ENCODE data around the gene TMEM250. TPM values are rescaled to one million over a fixed set of nuclear protein-coding genes. Genes with fewer than 3 reads are reported as not detected.

Gene TMEM250
- total and polyA plus RNA-seq, 4 donors = 6.7 to 19.5 (median 17.2) TPM

DNA sequence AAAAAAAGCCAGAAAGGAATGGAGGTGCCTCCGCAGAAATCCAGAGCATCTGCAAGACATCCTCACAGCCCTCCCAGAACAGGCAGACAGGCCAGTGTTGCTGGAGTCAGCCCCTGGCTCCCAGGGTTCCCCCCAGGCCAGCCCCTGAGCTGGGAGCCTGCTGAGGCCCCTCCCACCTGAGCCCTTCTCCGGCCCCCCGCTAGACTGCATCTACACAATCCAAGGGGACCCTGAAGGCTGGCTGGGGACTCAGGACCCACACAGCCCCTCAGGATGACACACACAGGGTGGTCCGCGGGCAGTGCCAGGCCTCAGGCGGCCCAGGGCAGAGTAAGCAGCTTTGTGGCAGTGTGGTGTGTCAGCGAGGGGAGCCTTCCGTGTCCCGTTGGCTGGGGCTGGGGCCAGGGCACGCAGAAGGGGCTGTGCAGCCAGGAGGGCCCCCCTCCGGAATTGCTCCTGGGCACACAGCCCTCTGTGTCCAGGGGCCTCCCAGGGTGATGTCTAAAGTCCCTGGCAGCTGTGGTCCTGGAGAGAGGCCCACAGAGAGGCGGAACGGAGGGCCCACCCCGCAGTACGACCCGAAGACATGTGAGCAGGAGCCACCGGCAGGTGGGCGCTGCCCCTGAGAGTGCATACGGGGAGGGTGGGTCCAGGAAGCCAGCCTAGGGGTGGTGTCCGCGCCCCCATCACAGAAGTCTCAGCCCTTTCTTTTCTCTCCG, 2.9 kb downstream of the TMEM250 start:
- DNase-seq (ENCODE audit: low spot score) = no peak
- WGBS = 95% methylated on average over 22 of the region's 22 CpGs
- Histone ChIP-seq H3K4me3 (ENCODE audit: low read depth in 1 of 3, low read length in 3 of 3) (no peak overlapping the region), H3K27me3 (ENCODE audit: control insufficient read depth in 4 of 4, insufficient read depth in 4 of 4, low read length in 3 of 4) (no peaks in the 10 kb centered on the region), H3K9ac (ENCODE audit: low read depth in 1 of 2, low read length in 2 of 2) (no peak overlapping the region), H3K27ac (ENCODE audit: low read depth in 1 of 2, low read length in 2 of 2) (no peak overlapping the region), H3K36me3 (ENCODE audit: control insufficient read depth in 4 of 4, insufficient read depth in 3 of 4, low read depth in 1 of 4, low read length in 3 of 4) (peaks cover 0 to 5% (median 3%) of the 10 kb centered on the region in 4 donors), H3K9me3 (ENCODE audit: control insufficient read depth in 4 of 4, low read length in 3 of 4) (no peaks in the 10 kb centered on the region), H3K4me1 (ENCODE audit: control insufficient read depth in 4 of 4, insufficient read depth in 4 of 4, low read length in 3 of 4) (peaks cover 8 to 32% (median 23%) of the 10 kb centered on the region in 4 donors)
- TF ChIP-seq HNF4A (conservative IDR thresholded peaks at IDR 0.05) (no peak), EGR1 (IDR thresholded peaks at IDR 0.05; ENCODE audit: low read depth in 2 of 2) (no peak), JUND (IDR thresholded peaks at IDR 0.05) (no peak), TAF1 (conservative IDR thresholded peaks at IDR 0.05) (no peak), HNF4G (IDR thresholded peaks at IDR 0.05) (no peak), RXRA (IDR thresholded peaks at IDR 0.05) (no peak), FOXA1 (IDR thresholded peaks at IDR 0.05) (no peak)
- TF ChIP-seq, protein P1, sequence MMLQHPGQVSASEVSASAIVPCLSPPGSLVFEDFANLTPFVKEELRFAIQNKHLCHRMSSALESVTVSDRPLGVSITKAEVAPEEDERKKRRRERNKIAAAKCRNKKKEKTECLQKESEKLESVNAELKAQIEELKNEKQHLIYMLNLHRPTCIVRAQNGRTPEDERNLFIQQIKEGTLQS (IDR thresholded peaks at IDR 0.05) = no peak
- TF ChIP-seq, protein P2, sequence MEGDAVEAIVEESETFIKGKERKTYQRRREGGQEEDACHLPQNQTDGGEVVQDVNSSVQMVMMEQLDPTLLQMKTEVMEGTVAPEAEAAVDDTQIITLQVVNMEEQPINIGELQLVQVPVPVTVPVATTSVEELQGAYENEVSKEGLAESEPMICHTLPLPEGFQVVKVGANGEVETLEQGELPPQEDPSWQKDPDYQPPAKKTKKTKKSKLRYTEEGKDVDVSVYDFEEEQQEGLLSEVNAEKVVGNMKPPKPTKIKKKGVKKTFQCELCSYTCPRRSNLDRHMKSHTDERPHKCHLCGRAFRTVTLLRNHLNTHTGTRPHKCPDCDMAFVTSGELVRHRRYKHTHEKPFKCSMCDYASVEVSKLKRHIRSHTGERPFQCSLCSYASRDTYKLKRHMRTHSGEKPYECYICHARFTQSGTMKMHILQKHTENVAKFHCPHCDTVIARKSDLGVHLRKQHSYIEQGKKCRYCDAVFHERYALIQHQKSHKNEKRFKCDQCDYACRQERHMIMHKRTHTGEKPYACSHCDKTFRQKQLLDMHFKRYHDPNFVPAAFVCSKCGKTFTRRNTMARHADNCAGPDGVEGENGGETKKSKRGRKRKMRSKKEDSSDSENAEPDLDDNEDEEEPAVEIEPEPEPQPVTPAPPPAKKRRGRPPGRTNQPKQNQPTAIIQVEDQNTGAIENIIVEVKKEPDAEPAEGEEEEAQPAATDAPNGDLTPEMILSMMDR (IDR thresholded peaks at IDR 0.05; ENCODE audit: low read depth, low read length, missing input control) = no peak

DNA sequence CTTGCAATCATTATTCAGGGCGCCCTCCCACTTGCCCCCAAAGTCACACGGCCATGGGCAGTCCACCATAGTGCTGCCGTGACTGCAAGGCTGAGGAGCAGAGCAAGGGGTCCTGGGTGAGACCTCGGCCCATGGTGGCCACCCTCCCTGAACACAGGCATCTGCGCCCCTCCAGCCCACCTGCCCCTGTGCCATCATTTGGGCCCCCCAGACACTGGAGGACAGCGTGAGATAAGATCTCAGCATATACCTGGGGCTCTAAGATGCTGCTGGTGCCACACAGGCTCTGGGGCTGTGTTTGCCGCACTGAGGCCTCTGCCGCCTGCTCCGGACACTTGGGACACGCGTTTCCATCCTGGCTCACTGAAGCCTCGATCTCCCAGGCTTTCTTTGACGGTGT, 3.5 kb downstream of the TMEM250 start:
- Histone ChIP-seq H3K4me1 (ENCODE audit: control insufficient read depth in 4 of 4, insufficient read depth in 4 of 4, low read length in 3 of 4) (peaks cover 11 to 28% (median 21%) of the 10 kb centered on the region in 4 donors), H3K9me3 (ENCODE audit: control insufficient read depth in 4 of 4, low read length in 3 of 4) (no peaks in the 10 kb centered on the region), H3K27me3 (ENCODE audit: control insufficient read depth in 4 of 4, insufficient read depth in 4 of 4, low read length in 3 of 4) (no peaks in the 10 kb centered on the region), H3K4me3 (ENCODE audit: low read depth in 1 of 3, low read length in 3 of 3) (no peak overlapping the region), H3K36me3 (ENCODE audit: control insufficient read depth in 4 of 4, insufficient read depth in 3 of 4, low read depth in 1 of 4, low read length in 3 of 4) (peaks cover 0 to 5% (median 3%) of the 10 kb centered on the region in 4 donors), H3K9ac (ENCODE audit: low read depth in 1 of 2, low read length in 2 of 2) (no peak overlapping the region), H3K27ac (ENCODE audit: low read depth in 1 of 2, low read length in 2 of 2) (no peak overlapping the region)
- no peak for DNase-seq (ENCODE audit: low spot score)
- no peak for TF ChIP-seq EGR1 (IDR thresholded peaks at IDR 0.05; ENCODE audit: low read depth in 2 of 2)
- WGBS = 96% methylated on average over 13 of the region's 13 CpGs

DNA sequence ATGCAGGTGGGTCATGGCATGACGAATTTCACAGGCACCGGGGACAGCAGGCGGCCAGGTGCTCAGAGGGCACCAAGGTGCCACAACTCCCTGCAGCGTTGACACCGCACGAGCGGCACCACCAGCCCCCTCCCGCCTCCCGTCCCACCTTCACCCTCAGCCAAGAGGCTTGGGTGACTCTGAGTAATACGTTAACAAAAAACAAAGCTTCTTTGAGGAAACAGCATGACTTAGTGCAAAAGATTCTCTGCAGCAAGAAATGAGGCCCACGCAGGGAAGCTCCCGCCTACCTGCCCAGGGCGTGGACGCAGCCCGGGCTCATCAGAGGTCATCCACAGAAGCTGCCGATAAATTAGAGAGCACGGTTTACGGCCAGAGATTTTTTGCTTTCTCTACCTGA, 4.1 kb downstream of the TMEM250 start:
- Histone ChIP-seq H3K9ac (ENCODE audit: low read depth in 1 of 2, low read length in 2 of 2) (no peak overlapping the region), H3K4me3 (ENCODE audit: low read depth in 1 of 3, low read length in 3 of 3) (no peak overlapping the region), H3K27ac (ENCODE audit: low read depth in 1 of 2, low read length in 2 of 2) (no peak overlapping the region), H3K27me3 (ENCODE audit: control insufficient read depth in 4 of 4, insufficient read depth in 4 of 4, low read length in 3 of 4) (no peaks in the 10 kb centered on the region), H3K36me3 (ENCODE audit: control insufficient read depth in 4 of 4, insufficient read depth in 3 of 4, low read depth in 1 of 4, low read length in 3 of 4) (peaks cover 0 to 5% (median 3%) of the 10 kb centered on the region in 4 donors), H3K4me1 (ENCODE audit: control insufficient read depth in 4 of 4, insufficient read depth in 4 of 4, low read length in 3 of 4) (peaks cover 14 to 27% (median 20%) of the 10 kb centered on the region in 4 donors), H3K9me3 (ENCODE audit: control insufficient read depth in 4 of 4, low read length in 3 of 4) (no peaks in the 10 kb centered on the region)
- no peak for DNase-seq (ENCODE audit: low spot score)
- TF ChIP-seq, protein P2 (IDR thresholded peaks at IDR 0.05; ENCODE audit: low read depth, low read length, missing input control) = no peak
- TF ChIP-seq YY1 (IDR thresholded peaks at IDR 0.05) (no peak), HNF4G (IDR thresholded peaks at IDR 0.05) (no peak), EGR1 (IDR thresholded peaks at IDR 0.05; ENCODE audit: low read depth in 2 of 2) (no peak)
- WGBS = 96% methylated on average over 18 of the region's 18 CpGs

Measured in liver (tissue), 9 donors.